Fibroblast of skin of right biceps (primary cell): ENCODE results near the gene KIF6.

ENCODE experiments used
- DNase-seq: peaks from one replicate; pipeline ENCODE4 v3.0.0-alpha.2; 2013

Gene KIF6

DNA sequence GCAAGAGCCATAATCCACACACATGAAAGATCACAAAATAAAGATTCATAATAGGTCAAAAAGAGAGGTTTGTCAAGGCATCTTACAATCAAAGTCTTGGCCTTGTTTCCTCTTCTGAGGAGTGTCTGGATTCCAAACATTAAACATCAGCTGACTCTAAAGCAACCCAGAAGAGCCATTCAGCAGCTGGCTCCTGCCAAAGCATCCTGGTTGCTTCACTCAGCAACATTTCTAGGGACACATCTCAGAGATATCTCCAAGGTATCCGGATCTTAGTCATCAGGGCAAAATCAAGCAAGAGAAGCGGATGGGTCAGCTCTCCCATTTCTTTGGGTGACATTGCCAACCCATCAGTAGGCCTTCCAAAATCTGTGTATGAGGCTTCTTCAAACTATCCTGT is 139.6 kb downstream of the KIF6 start:
- DNase-seq = no peak

DNA sequence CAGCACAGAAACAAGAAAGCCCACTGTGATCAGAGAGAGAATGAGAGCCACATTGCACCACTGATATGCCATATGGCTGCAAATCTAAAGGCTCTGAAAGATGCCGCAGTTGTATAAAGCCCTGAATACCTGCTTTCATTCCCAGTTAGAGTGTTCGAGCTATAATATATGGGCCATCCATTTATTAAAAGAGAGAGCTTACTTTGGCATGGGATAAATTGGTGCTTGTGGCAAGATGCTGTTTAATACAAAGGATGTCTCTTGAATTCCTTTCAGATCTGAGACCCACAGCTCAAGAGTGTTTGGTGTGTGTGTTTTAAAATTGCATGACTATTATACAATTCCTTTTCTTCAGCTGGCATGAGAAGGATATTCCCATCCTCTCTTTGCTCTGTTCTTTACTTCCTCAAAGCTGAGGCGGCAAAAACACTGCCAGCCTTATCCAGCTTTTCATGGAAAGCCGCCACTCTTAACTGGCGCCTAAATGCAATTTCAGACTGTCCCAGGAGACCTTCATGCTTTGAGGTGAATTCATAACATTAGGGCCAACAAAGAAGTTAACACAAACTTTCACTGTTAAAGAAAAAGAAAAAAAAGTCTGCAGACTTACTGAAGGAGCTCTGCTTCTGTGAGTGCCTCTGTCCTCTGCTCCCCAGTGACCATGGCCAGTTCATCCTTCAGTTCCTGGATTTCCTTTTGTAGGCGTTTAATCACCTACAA is 147.6 kb downstream of the KIF6 start:
- DNase-seq = no peak

DNA sequence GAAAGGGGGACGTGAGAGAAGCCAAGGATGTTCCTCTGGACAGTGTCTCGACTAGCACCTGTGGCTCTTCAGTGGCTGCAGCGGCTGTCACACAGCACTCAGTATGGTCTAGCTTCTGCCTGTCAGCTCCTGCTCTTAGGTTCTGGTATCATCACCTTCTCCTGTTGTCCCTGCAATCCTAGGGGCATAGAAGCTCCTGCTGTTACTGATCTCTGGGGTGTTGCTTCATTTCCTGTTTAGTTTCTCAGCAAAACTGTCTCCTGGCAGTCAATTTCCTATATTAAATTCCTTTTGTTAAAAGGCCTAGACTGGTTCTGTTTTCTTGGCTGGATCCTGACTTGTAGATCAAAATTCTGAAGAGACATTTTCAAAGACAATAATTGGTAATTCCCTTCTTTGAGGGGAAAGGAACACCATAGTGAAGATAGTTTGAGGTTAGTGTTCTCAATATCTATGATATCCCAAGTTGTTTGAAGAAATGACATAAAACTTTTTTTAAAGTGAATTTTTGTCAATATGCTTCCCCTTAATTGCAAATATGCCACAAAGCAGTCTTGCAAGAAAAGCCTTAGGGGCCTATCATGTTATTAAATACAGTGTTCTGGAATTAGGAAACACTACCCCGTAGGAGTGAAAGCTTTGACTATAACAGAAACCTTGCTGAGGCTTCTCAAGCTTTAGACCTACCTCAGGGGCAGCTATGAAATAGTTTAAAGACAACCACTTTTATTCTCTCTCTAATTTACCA is 148.5 kb downstream of the KIF6 start:
- no peak for DNase-seq

DNA sequence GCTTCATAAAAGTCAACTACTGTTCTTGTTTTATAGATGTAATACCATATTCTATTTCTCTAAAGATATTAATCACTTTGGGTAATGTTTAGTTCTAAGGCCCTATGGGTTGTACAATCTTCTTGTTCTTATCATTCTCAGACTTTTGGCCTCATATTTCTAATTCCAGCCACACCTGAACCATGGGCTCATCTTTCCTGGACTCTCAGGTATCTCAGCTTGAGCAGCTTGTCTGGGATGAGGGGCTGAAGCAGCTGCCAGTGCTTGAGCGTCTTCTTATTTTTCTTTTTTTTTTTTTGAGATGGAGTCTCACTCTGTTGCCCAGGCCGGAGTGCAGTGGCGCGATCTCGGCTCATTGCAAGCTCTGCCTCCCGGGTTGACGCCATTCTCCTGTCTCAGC is 150.2 kb downstream of the KIF6 start:
- DNase-seq = no peak

DNA sequence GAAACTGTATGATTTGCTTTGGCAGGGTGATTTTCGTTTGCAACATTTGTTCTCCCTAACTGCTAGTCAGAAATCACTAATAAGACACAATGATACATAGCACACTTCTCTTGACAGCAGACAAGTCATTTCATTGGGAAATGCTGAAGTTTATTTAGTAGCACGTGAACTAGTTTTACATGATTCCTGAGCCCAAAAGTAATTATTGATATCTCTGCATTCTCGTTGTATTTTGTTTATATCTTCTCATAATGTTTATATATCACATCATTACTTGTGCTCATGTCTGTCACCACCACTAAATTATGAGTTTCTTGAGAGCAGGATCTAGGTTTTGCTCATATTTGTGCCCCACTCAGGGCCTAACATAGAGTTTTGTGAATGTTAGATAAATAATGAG is 151.7 kb downstream of the KIF6 start:
- no peak for DNase-seq

DNA sequence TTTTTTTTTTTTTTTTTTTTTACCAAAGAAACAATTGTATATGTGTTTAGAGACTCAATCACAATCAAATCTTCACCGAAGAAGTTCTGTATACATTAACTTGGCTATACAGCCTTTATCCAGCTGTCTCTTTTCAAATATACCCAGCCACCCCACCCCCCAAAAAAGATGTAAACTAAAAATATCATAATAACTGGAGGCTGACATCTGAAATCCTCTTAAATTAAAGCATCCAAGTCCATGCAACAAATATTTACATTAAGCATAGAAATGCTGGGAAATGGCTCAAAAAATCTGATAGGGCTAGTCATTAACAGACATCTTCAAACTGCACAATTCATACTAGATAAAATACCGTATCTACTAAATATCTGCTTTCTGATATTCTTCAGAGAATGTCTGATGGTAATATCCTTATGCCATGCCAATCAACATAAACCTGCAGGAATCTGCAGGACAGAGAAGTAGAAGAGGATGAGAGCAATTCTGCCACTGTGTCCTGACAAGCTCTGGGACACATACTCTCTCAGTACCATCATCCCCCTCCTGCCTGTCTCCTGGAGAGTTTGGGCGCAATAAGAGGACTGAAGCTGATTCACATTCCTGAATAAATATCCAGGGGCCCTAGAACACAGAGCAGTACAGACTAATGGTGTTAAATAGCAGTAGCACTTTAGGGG is 152.4 kb downstream of the KIF6 start:
- no peak for DNase-seq

DNA sequence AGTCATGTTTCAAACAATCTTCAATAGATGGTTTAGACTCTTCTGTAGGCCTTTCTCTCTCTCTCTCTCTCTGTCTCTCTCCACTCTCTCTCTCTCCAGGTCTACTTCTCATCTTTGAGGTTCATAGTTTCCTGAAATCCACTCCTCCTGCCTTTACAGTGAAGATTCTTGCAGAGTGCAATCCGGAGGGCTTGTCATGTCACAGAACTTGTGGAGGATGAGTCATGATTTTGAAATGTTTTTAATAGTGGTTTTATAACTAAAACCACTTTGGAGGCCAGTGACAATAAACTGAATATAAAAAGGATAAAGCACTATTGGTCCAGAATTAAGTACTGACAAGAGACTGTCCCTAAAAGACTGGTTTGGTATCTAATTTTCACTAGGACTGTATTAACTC is 156.3 kb downstream of the KIF6 start:
- peak; percentile 82 for DNase-seq

DNA sequence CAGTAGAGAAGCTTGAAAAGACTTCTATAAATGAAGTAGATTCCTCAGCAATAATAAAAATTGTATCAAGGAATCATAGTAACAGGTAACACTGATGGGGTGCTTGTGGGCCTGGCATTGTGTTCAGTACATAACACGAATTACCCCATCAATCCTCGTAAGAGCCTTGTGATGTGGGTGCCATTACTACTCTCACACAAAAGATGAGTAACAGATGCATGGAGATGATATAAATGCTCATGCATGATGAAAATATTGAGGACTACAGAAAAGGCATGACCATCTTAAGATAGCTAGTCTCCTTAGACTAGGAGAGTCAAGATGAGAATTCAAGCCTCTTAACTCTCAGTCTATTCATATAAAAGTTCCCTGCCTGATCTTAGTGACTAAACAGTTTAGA is 158.1 kb downstream of the KIF6 start:
- DNase-seq = no peak

DNA sequence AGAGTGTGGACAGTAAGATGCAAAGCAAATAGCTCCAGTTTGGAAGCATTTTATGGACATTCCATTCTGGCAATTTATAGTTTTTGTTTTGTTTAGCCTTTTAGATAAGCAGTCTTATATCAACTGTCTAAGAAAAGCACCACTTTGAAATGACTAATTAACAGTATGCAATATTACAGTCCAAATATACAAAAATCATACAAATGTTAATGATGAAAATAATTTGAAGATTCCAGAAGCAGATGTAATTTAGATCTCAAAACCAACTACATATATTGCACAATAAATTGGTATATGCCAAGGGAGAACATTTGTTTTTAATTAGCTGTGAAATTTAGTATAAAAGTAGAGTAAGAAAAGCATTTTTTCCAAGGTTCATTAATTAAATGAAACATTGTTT is 158.8 kb downstream of the KIF6 start:
- DNase-seq = peak; percentile 12

DNA sequence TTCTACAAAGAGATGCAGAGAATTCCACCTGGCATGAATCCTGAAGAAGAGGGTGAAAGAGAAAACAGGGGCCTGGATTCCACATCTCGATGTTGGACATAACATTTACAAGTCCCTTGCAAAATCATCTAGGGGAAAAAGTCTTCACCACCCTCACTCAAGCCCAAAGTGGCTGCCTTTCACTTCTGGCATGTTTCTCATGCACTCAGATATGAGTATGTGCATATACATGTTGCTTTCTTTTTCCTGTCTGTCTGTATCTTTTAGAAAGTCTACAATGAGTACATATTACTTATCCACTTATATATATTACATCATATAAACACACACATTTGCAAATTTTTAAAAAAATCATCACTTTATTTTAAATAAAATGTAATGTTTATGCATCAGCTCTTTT is 159.3 kb downstream of the KIF6 start:
- no peak for DNase-seq

DNA sequence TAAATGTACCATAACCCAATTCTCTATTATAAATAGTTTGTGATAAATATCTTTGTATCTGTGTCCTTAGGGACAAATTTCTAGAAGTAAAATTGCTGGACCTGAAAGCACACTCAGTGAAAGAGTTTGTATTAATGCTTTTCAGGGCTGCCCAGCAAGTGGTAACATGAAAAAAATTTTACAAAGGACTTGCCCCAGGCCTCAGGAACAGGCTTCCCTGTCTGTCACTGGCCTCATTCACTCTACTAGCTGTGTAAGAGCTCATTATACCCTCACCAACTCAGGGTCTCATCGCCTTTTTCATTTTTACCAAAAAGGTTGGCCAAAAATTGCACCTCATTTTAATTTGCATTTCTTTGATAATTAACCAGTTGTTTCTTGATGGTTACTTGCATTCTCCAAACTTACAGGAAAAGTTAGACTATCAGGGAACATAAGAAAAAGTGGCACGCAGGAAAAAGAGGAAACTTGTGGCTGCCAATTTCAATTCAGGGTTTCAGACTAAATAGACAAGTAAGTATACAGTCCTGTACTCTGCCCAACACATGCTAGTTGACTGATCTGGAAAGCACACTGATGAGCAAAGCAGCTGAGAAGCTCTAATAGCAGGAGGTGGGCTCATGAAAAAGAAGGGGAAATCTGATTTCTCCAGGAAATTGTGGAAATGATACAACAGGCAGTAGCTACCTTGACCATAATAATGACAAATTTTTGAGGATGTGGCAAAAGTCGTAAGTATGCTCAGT is 161.5 kb downstream of the KIF6 start:
- DNase-seq = no peak

DNA sequence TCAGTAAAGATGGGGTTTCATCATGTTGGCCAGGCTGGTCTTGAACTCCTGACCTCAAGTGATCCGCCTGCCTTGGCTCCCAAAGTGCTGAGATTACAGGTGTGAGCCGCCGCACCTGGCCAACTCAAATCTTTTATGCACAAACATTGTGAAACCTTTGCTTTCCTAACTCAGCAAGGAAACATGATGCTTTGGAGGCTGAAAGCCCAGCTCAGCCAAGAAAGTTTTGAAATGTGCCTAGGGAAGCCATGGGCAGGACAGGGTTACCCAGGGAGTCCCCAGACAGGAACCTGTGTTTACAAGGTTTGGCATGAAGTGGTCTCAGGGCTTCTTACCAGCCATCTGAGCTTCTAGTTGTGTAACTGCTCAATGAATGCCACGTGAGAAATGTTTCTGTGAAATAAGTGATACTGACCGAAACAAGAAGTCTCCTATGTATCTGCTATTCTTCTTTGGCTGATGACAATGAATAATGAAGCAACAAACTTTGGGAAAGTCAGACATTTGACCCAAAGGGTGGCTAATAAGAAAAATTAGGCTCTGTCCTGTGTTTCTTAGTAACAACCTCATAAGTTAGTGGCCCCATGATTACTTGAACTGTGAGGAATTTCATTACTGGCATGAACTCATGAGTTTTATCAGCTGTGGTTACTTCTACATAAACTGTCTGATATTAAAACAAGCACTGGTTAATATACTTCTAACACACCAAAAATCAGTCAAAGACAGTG is 163.5 kb downstream of the KIF6 start:
- DNase-seq = no peak

DNA sequence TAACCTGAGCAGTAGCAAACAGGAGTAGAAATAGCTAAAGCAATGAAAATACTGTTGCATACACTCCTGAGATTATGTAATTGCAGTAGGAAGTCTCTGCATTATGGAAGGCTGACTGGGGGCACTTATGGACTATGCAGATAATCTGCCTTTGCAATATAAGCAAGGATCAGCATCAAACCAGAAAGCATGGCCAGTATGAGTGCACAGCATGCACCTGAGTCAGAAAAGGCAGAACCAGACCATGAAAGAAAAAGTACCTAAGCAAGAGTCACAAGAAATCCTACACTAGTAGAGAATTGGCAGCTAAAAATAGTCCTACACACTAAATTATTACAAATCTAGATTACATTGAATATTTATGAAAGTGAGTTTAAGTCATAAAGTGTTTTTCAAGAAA is 164.3 kb downstream of the KIF6 start:
- no peak for DNase-seq

DNA sequence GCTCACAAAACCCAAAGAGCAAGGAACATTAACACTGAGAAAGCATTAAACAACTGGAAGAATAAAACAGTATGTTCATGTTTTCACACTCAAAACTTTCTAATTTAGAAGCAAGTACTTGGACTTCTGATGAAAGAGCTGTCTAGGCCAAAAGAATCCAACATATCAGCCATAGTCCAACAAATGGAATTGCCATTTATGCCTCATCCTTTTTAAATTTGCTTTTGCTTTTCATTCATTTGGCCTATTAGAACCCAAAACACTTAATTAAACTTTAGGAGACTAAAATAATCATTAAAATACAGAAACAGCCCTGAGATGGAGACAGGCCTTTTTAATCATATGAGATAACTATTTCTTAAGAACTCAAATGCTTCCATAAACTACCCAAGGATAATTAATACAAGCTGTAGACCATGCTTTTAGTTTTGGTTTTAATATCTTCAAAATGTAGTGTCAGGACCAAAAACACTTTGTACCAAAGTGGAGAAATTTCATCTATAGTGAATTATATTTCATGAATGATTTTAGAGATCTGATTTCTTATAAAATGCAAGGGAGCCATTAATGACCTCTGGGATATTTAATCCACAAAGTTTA is 166.5 kb downstream of the KIF6 start:
- DNase-seq = no peak

DNA sequence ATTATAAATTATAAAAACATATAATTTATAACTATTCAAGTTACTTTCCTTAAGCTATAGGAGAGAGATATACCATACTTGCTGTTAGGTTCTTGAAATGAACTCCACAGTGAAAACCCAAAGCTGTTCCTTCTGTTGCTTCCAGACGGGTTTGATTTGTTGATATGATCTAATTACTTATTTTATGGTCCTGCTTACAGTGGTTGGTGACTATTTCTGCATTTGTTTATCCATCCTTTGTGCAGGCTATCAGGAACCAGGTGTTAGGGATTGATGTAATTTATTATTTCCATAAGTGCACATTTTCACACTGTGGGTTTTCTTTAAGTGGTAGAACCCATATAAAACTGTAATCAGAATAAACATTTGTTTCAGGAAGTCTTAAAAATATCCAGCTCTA is 167.1 kb downstream of the KIF6 start:
- DNase-seq = no peak

DNA sequence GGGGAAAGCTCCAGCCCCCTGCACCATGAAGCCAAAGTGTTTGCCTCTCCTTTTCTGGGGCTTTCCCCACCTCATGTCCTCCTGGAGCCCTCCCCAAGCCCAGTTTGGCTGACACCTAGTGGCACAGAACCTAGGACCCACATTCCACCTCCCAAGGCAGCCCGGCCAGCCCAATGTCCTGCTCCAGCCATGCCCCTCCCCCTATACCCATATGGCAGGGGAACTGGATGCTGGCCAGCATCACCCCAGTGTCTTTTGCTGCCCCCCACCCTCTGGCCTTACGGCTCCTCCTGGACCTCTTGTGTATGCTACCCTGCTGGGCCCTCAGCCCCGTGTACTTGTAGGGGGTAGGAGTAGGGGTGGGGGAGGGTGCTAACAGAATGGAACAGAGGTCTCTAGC is 170.1 kb downstream of the KIF6 start:
- no peak for DNase-seq

DNA sequence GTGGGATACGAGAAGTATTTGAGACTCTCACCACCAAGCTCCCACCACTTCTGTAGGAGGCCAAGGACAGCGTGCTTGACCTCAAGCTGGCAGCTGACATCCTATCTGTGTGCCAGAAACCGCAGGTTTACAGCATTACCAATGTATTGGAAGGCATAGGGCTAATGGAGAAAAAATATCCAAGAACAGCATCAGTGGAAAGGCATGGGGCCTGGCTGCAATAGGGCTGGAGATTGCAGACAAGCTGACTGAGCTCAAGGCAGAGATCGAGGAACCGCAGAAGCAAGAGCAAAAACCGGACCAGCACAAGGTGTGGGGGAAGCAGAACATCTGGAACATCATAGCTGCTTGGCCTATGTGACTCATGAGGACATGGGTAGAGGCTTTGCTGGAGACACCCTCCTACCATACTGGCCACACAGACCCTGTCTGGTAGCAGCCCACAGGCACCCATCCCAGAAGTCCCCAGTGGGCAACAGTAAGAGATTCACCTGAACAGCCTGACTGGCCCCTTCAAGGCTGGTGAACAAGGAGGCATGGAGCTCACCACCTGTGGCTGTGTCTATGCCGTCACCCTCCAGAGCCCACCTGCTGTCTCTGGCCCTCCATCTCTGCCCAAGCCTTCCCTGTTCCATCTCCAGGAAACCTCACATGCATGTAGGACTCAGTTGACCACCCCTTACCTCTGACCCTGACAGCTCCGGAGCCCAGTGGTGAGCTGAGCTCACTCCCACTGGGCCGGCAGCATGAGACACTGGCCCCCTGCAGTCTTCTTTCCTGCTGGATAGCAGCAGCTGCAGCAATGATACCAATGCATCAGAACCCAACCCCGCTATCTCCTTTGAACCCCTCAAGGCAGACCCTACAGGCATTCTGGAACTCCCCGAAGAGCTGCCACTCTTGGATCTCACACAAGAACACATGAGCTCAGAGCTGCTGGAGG is 171.1 kb downstream of the KIF6 start:
- peak; percentile 23 for DNase-seq

DNA sequence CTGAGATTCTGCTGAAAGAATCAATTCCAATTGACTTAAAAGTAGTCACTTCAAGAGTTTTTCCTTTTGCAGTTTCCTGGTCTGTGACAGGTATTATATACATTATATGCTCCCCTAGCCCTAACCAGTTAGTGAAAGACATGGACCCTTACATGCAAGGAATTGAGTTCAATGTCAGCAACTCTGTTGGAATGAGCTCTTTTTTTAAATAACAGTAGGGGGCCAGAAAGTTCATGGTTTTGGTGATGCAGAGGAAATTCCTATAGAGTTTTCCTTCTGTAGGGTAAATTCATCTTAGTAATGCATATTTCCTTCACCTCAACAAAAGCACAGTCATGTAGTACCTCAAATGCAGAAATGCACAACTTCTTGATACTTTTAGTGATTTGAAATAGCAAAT is 172.2 kb downstream of the KIF6 start:
- DNase-seq = peak; percentile 66

DNA sequence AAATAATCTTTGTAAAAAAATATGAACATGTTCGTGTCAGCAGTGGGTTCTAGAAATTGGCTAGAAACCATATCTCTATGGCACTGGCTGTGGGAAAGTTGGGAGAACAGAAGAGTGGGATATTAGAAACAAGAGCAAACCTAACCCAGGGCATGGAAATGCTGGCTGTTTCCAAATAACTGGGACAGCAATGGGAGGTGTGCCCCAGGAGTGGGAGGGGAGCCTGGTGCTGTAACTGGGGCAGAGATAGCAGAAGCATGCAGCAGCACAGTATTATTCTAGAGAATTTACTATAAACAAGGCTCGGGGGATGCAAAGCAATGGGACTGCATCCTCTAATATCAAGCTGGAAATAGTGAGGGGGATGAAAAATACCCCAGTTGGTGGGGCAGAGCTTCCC is 175.0 kb downstream of the KIF6 start:
- no peak for DNase-seq

DNA sequence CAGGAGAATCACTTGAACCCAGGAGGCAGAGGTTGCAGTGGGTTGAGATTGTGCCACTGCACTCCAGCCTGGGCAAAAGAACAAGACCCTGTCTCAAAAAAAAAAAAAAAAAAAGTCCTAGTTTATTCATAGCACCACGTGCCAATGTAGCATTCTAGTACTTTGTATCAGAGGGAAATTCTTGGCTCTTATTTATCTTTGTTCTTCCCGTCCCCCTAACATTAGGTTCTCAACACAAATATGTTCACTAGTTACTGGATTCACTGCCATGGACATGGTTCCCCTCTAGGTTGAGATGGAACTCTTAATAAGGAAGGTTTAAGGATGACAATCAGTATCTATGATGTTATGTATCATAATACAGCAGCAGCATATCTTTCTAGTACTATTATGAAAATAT is 178.5 kb downstream of the KIF6 start:
- DNase-seq = no peak

DNA sequence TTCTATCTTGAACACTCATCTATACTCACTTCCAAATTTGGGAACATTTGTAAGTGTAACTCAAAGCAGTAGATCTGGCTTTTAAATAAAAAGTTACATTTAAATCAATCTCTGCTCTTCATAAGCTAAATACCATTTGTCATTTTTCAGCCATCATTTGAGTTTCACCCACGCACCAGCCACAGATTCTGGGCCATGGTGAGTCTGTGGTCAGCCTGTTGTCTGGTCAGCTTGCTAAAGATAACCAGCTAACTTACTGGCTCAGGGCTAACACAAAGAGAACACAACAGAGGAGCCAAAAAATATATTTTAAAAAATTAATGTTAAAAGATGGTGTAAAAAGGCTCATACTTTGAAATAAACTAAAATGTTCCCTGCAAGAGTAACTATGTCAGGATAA is 181.3 kb downstream of the KIF6 start:
- DNase-seq = no peak
